ENCODE data around the gene CNOT6. TPM values are rescaled to one million over a fixed set of nuclear protein-coding genes. Genes with fewer than 3 reads are reported as not detected.

The CNOT6 gene
- total and polyA plus RNA-seq, 4 donors = 6.2 to 17.6 (median 14.2) TPM

DNA sequence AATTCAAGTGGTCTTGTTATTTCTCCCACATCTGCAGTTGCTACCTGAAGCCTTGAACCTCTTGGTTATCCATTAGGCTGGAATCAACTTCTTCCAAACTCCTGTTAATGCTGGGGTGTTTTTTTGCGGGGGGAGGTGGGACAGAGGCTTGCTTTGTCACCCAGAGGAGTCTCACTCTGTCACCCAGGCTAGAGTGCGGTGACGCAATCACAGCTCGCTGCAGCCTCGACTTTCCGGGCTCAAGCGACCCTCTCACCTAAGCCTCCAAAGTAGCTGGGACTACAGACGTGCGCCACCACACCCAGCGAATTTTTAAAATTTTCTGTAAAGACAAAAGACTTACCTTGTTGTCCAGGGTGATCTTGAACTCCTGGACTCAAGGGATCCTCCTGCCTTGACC, 92.7 kb downstream of the CNOT6 start:
- intact Hi-C loops (cut with DNase I) = no loop called here
- Histone ChIP-seq H3K4me1 (ENCODE audit: control insufficient read depth in 1 of 2, insufficient read depth in 2 of 2, low read length in 2 of 2) (no peaks in the 10 kb centered on the region), H3K9me3 (ENCODE audit: control insufficient read depth, low read length) (no peaks in the 10 kb centered on the region), H3K4me3 (ENCODE audit: low read length in 2 of 2) (no peak overlapping the region), H3K27ac (ENCODE audit: low read depth in 1 of 2, low read length in 2 of 2) (no peak overlapping the region), H3K27me3 (ENCODE audit: control insufficient read depth in 1 of 2, insufficient read depth in 2 of 2, low read length in 1 of 2) (no peaks in the 10 kb centered on the region), H3K36me3 (ENCODE audit: control insufficient read depth in 1 of 2, insufficient read depth in 2 of 2, low read length in 1 of 2) (no peaks in the 10 kb centered on the region)
- DNase-seq (no peak), ATAC-seq (ENCODE audit: low FRiP score) (no peak)
- 82 to 94% methylated on average over 10 of the region's 10 CpGs for WGBS, 2 donors

DNA sequence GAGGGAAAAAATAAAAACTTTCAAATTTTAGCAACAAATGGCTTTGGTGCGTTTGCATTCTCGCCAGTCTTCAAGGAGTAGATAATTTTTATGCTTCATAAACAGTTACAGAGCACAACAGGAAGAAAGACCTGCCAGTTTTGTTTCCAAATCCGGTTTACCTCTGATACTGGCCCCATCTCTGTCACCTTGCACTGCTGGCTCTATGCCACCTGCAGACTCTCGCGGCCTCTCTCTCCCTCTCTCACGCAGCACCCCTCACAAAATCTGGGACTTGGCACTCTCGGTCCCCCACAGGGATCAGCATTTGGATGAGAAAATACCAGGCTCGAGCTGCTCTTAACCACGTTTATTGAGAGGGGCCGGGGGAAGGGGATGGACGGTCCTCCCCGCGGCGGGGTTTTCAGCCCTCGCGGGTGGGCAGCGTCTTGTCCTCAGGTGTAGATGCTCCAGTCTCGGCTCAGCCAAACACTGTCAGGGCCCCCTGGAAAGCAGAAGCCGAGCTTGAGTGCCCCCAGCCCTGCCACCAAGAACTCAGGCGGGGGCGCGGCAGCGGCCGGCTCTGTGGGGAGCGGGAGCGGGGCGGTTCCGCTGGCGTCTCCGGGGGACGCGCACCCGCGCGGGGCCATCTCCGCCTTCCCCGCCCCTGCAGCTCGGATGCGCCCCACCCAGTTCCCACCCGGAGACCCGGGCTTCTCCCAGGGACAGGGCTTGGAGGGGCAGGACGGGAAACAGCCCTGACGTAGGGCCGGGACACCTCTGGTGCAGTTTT, 95.8 kb downstream of the CNOT6 start:
- Histone ChIP-seq H3K36me3 (ENCODE audit: control insufficient read depth in 1 of 2, insufficient read depth in 2 of 2, low read length in 1 of 2) (no peaks in the 10 kb centered on the region), H3K9me3 (ENCODE audit: control insufficient read depth, low read length) (no peaks in the 10 kb centered on the region), H3K4me3 (ENCODE audit: low read length in 2 of 2) (no peak overlapping the region), H3K27me3 (ENCODE audit: control insufficient read depth in 1 of 2, insufficient read depth in 2 of 2, low read length in 1 of 2) (no peaks in the 10 kb centered on the region), H3K4me1 (ENCODE audit: control insufficient read depth in 1 of 2, insufficient read depth in 2 of 2, low read length in 2 of 2) (no peaks in the 10 kb centered on the region), H3K27ac (ENCODE audit: low read depth in 1 of 2, low read length in 2 of 2) (no peak overlapping the region)
- 4% methylated on average over 36 to 44 of the region's 44 CpGs for WGBS, 2 donors
- intact Hi-C loops (cut with DNase I) = no loop called here
- DNase-seq (no peak), ATAC-seq (ENCODE audit: low FRiP score) (no peak)

- DNase-seq = no peak
- Histone ChIP-seq H3K27ac (ENCODE audit: low read depth in 1 of 2, low read length in 2 of 2) (no peak overlapping the region), H3K4me3 (ENCODE audit: low read length in 2 of 2) (no peak overlapping the region), H3K4me1 (ENCODE audit: control insufficient read depth in 1 of 2, insufficient read depth in 2 of 2, low read length in 2 of 2) (no peaks in the 10 kb centered on the region), H3K9me3 (ENCODE audit: control insufficient read depth, low read length) (no peaks in the 10 kb centered on the region), H3K27me3 (ENCODE audit: control insufficient read depth in 1 of 2, insufficient read depth in 2 of 2, low read length in 1 of 2) (no peaks in the 10 kb centered on the region), H3K36me3 (ENCODE audit: control insufficient read depth in 1 of 2, insufficient read depth in 2 of 2, low read length in 1 of 2) (no peaks in the 10 kb centered on the region)
- no peak for ATAC-seq (ENCODE audit: low FRiP score)
- intact Hi-C loops (cut with DNase I) = no loop called here
- 1 to 2% methylated on average over 55 to 63 of the region's 63 CpGs for WGBS, 2 donors
Observed at GRCh38 chr5:180590543-180591310, 96.5 kb downstream of the CNOT6 start.

DNA sequence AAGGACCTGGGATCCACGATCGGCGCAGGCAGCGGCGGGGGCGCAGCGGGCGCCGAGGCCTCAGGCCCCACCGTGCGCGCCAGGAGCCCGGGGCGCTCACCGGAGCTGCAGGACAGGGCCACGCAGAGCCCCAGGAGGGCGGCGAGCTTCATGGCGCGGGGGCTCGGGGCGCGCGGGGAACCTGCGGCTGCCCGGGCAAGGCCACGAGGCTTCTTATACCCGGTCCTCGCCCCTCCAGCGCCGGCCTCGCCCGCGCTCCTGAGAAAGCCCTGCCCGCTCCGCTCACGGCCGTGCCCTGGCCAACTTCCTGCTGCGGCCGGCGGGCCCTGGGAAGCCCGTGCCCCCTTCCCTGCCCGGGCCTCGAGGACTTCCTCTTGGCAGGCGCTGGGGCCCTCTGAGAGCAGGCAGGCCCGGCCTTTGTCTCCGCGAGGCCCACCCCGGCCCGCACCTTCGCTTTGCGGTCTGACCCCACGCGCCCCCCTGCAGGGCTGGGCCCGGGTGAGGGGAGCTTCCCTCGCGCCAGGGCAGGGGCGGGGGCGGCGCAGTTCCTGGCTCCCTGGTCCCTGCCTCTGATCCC, 97.2 kb downstream of the CNOT6 start, which contains the start of gene SCGB3A1:
TSS of gene SCGB3A1 (minus strand) at position 189 of the 577 bp plus-strand sequence. CDS start at position 152, 37 bp downstream.
- DNase-seq (no peak), ATAC-seq (ENCODE audit: low FRiP score) (no peak)
- WGBS, 2 donors = 4 to 6% methylated on average over 22 to 60 of the region's 60 CpGs
- Histone ChIP-seq H3K27me3 (ENCODE audit: control insufficient read depth in 1 of 2, insufficient read depth in 2 of 2, low read length in 1 of 2) (no peaks in the 10 kb centered on the region), H3K4me3 (ENCODE audit: low read length in 2 of 2) (no peak within 1 kb of the TSS), H3K4me1 (ENCODE audit: control insufficient read depth in 1 of 2, insufficient read depth in 2 of 2, low read length in 2 of 2) (no peaks in the 10 kb centered on the region), H3K27ac (ENCODE audit: low read depth in 1 of 2, low read length in 2 of 2) (no peak within 1 kb of the TSS), H3K9me3 (ENCODE audit: control insufficient read depth, low read length) (no peaks in the 10 kb centered on the region), H3K36me3 (ENCODE audit: control insufficient read depth in 1 of 2, insufficient read depth in 2 of 2, low read length in 1 of 2) (no peaks in the 10 kb centered on the region)
- intact Hi-C loops (cut with DNase I) = no loop called here

DNA sequence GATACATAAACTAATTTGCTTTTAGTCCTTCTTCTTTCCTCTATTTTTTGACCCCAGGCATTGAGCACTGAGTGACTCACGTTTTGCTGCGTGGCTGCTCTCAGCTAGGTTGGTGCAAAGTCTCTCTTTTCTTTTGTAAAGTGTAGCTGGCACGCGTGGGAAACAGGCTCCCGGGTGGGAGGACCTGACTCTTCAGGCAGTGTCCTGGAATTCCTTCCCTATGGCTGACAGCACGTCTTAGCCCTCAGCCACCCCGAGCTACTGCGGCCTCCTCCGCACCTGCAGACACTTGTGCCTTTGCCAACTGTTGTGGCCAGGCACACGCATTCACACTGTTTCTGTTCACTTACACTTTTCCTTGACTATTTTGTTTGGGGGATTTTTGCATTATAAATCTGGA, 98.0 kb downstream of the CNOT6 start:
- Histone ChIP-seq H3K27ac (ENCODE audit: low read depth in 1 of 2, low read length in 2 of 2) (no peak overlapping the region), H3K9me3 (ENCODE audit: control insufficient read depth, low read length) (no peaks in the 10 kb centered on the region), H3K36me3 (ENCODE audit: control insufficient read depth in 1 of 2, insufficient read depth in 2 of 2, low read length in 1 of 2) (no peaks in the 10 kb centered on the region), H3K27me3 (ENCODE audit: control insufficient read depth in 1 of 2, insufficient read depth in 2 of 2, low read length in 1 of 2) (no peaks in the 10 kb centered on the region), H3K4me1 (ENCODE audit: control insufficient read depth in 1 of 2, insufficient read depth in 2 of 2, low read length in 2 of 2) (no peaks in the 10 kb centered on the region), H3K4me3 (ENCODE audit: low read length in 2 of 2) (no peak overlapping the region)
- whole genome bisulfite sequencing, 2 donors = 92 to 93% methylated on average over 10 of the region's 10 CpGs
- ATAC-seq (ENCODE audit: low FRiP score) (no peak), DNase-seq (no peak)
- intact Hi-C loops (cut with DNase I) = no loop called here

DNA sequence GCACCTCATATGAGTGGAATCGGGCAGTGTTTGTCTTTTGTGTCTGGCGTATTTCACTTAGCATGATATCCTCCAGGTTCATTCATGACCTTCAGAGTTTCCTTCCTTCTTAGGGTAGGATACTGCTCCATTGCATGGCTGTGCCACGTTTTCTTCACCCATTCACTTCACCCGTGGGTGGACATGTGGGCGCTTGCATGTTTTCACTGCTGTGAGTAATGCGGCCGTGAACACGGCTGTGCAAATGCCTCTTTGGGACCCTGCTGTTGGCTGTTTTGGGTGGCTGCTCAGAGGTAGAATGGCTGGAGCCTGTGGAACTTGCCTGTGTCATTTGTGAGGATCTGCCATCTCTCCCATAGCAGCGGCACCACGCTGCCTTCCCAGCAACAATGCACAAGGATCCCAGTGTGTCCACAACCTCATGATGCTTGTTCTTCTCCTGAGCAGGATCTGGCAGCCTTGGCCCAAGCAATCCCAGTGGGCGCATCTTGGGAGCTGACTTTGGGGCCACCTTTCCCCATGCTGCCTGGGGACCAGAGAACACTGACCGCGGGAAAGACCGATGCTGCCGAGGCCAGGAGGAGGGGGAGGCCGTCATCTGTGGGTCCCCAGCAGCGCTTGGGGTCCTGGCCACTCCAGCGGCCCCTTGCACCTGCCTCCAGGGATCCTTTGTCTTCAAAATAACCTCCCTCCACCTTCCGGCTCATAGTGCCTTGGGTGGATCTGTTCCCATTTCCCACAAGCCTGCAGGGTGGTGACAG, 99.4 kb downstream of the CNOT6 start:
- intact Hi-C loops (cut with DNase I) = no loop called here
- Histone ChIP-seq H3K9me3 (ENCODE audit: control insufficient read depth, low read length) (no peaks in the 10 kb centered on the region), H3K4me3 (ENCODE audit: low read length in 2 of 2) (no peak overlapping the region), H3K27me3 (ENCODE audit: control insufficient read depth in 1 of 2, insufficient read depth in 2 of 2, low read length in 1 of 2) (no peaks in the 10 kb centered on the region), H3K27ac (ENCODE audit: low read depth in 1 of 2, low read length in 2 of 2) (no peak overlapping the region), H3K36me3 (ENCODE audit: control insufficient read depth in 1 of 2, insufficient read depth in 2 of 2, low read length in 1 of 2) (no peaks in the 10 kb centered on the region), H3K4me1 (ENCODE audit: control insufficient read depth in 1 of 2, insufficient read depth in 2 of 2, low read length in 2 of 2) (no peaks in the 10 kb centered on the region)
- ATAC-seq (ENCODE audit: low FRiP score) (no peak), DNase-seq (no peak)
- 90 to 92% methylated on average over 18 to 19 of the region's 19 CpGs for WGBS, 2 donors

GRCh38 chr5:180594311-180595045, 100.3 kb downstream of the CNOT6 start:
- DNase-seq (no peak), ATAC-seq (ENCODE audit: low FRiP score) (no peak)
- H3K4me3 ChIP-seq (ENCODE audit: low read length in 2 of 2) = no peak overlapping the region
- no peak overlapping the region for H3K27ac ChIP-seq (ENCODE audit: low read depth in 1 of 2, low read length in 2 of 2)
- H3K27me3 ChIP-seq (ENCODE audit: control insufficient read depth in 1 of 2, insufficient read depth in 2 of 2, low read length in 1 of 2) = no peaks in the 10 kb centered on the region
- H3K36me3 ChIP-seq (ENCODE audit: control insufficient read depth in 1 of 2, insufficient read depth in 2 of 2, low read length in 1 of 2) = no peaks in the 10 kb centered on the region
- H3K9me3 ChIP-seq (ENCODE audit: control insufficient read depth, low read length) = no peaks in the 10 kb centered on the region
- intact Hi-C loops (cut with DNase I) = no loop called here
- H3K4me1 ChIP-seq (ENCODE audit: control insufficient read depth in 1 of 2, insufficient read depth in 2 of 2, low read length in 2 of 2) = no peaks in the 10 kb centered on the region
- 92% methylated on average over 17 of the region's 17 CpGs for WGBS, 2 donors

- intact Hi-C loops (cut with DNase I) = no loop called here
- no peak overlapping the region for H3K27ac ChIP-seq (ENCODE audit: low read depth in 1 of 2, low read length in 2 of 2)
- H3K27me3 ChIP-seq (ENCODE audit: control insufficient read depth in 1 of 2, insufficient read depth in 2 of 2, low read length in 1 of 2) = no peaks in the 10 kb centered on the region
- WGBS, 2 donors = 85 to 92% methylated on average over 2 of the region's 2 CpGs
- H3K4me1 ChIP-seq (ENCODE audit: control insufficient read depth in 1 of 2, insufficient read depth in 2 of 2, low read length in 2 of 2) = no peaks in the 10 kb centered on the region
- DNase-seq (no peak), ATAC-seq (ENCODE audit: low FRiP score) (no peak)
- no peaks in the 10 kb centered on the region for H3K9me3 ChIP-seq (ENCODE audit: control insufficient read depth, low read length)
- H3K4me3 ChIP-seq (ENCODE audit: low read length in 2 of 2) = no peak overlapping the region
- H3K36me3 ChIP-seq (ENCODE audit: control insufficient read depth in 1 of 2, insufficient read depth in 2 of 2, low read length in 1 of 2) = no peaks in the 10 kb centered on the region
Observed at GRCh38 chr5:180595046-180595379, 100.8 kb downstream of the CNOT6 start.
